Smooth muscle cell (in vitro differentiated cells): Measurements from ENCODE around the gene PRICKLE4. TPM values are rescaled to one million over a fixed set of nuclear protein-coding genes. Genes with fewer than 3 reads are reported as not detected.

Source experiments
- DNase-seq: peaks from one replicate; lab custom pipeline; 2025; ENCODE audit not compliant: unreplicated experiment; lab: John Stamatoyannopoulos, UW
- H2AFZ ChIP-seq: fragments of 200-600 bp; sonication (generic); 2 replicates; pipeline ENCODE4 v1.6.0; 2016; ENCODE audit warnings: antibody characterized with exemption, low read depth, mild to moderate bottlenecking
- H3F3A ChIP-seq: fragments of 200-600 bp; sonication (generic); 2 replicates; pipeline ENCODE4 v1.6.0; 2017; ENCODE audit warnings: antibody characterized with exemption, low read depth
- H3K27ac ChIP-seq: fragments of 200-600 bp; sonication (generic); 2 replicates; pipeline ENCODE4 v1.5.1; 2016; ENCODE audit warnings: low read depth, mild to moderate bottlenecking
- H3K27me3 ChIP-seq: fragments of 200-600 bp; sonication (generic); 2 replicates; pipeline ENCODE4 v1.6.1; 2016; ENCODE audit warnings: low read depth, mild to moderate bottlenecking
- H3K36me3 ChIP-seq: fragments of 200-600 bp; sonication (generic); 2 replicates; pipeline ENCODE4 v1.5.1; 2016; ENCODE audit warnings: low read depth
- H3K4me1 ChIP-seq: fragments of 200-600 bp; sonication (generic); 2 replicates; pipeline ENCODE4 v1.5.1; 2016; ENCODE audit warnings: low read depth
- H3K4me2 ChIP-seq: fragments of 200-600 bp; sonication (generic); 2 replicates; pipeline ENCODE4 v1.6.0; 2016; ENCODE audit warnings: mild to moderate bottlenecking
- H3K4me3 ChIP-seq: fragments of 200-600 bp; sonication (generic); 2 replicates; pipeline ENCODE4 v1.5.1; 2016; ENCODE audit warnings: mild to moderate bottlenecking
- H3K79me2 ChIP-seq: fragments of 200-600 bp; sonication (generic); 2 replicates; pipeline ENCODE4 v1.6.0; 2016; ENCODE audit warnings: low read depth, mild to moderate bottlenecking
- H3K9ac ChIP-seq: fragments of 200-600 bp; sonication (generic); 2 replicates; pipeline ENCODE4 v1.6.0; 2016; ENCODE audit warnings: low read depth
- H3K9me3 ChIP-seq: fragments of 200-600 bp; sonication (generic); replicated peaks from 2 replicates; pipeline ENCODE4 v1.5.1; 2016; ENCODE audit warnings: low read depth
- H4K20me1 ChIP-seq: fragments of 200-600 bp; sonication (generic); 2 replicates; pipeline ENCODE4 v1.6.0; 2016; ENCODE audit warnings: low read depth
- WGBS: methylation state at CpG from one replicate; pipeline ENCODE4 v1.1.7; 2016; ENCODE audit warnings: low lambda C conversion rate; 5-methylcytosine and 5-hydroxymethylcytosine counted together
- polyA plus RNA-seq: library from polyadenylated mRNA; unstranded; fragments of >200 nt; fragmentation: Nextera tagmentation; extraction: Ambion mirVana; gene quantifications from 2 replicates; pipeline ENCODE4 v1.2.1, GENCODE V29; 2016
- total RNA-seq: library from RNA; depleted of rRNA; stranded (reverse); fragments of >200 nt; gene quantifications from 2 replicates; pipeline ENCODE4 v1.2.3, GENCODE V29; 2014
- TF ChIP-seq, protein P1 (sequence below): fragments of 200-600 bp; sonication (generic); IDR thresholded peaks from 2 replicates; pipeline ENCODE4 v1.5.1; 2017; ENCODE audit warnings: borderline replicate concordance, mild to moderate bottlenecking, antibody characterized with exemption; ENCODE audit not compliant: insufficient read depth, poor library complexity, severe bottlenecking

The PRICKLE4 gene
- total and polyA plus RNA-seq, 2 experiments from 2014 or later: 2.0 TPM; not detected in 1

DNA sequence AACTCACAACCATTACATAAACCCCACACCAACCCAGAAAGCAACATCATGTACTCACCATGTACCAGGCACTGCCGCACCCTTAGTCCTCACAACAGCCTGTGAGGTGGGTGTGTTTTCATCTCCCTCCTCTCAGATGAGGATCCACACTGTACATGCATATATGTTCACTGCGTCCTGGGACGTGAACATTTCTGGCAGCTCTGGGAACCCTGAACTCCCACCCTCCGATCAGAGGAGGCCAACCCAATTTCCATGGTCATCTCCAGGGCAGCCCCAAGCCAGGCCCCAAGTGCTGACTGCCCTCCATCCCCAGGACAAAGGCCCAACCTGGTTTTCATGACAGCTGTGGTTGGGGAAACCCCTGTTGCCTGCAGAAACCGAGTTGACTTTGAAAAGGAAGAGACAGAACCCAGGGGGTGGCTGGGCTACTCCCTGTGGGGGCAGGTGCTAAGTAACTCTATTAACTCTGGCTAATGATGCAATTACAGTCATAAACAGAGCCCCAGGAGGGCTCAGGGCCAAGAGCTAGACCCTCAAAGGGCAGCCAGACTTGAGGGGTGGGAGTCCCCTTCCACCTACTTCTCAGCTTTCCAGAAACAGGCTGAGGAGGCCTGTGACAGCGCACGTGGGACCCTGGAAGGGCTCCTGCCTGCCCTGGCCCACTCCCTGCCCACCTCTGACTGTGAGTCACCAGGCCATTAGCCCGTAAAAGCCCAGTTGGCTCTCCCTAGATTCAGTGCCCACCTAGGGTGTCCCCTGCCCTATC is 47.8 kb upstream of the PRICKLE4 start:
- Histone ChIP-seq H3K27me3 (no peaks in the 10 kb centered on the region), H3K9me3 (no peaks in the 10 kb centered on the region), H3K4me2 (peak overlapping the region; percentile 89), H3K36me3 (no peaks in the 10 kb centered on the region), H3K79me2 (peaks cover 21% of the 10 kb centered on the region), H3K4me3 (peak overlapping the region; percentile 86), H3K4me1 (peaks cover 18% of the 10 kb centered on the region), H2AFZ (no peak overlapping the region), H3F3A (peaks cover 9% of the 10 kb centered on the region), H3K27ac (peak overlapping the region; percentile 58), H3K9ac (no peak overlapping the region), H4K20me1 (peaks cover 15% of the 10 kb centered on the region)
- TF ChIP-seq, protein P1, sequence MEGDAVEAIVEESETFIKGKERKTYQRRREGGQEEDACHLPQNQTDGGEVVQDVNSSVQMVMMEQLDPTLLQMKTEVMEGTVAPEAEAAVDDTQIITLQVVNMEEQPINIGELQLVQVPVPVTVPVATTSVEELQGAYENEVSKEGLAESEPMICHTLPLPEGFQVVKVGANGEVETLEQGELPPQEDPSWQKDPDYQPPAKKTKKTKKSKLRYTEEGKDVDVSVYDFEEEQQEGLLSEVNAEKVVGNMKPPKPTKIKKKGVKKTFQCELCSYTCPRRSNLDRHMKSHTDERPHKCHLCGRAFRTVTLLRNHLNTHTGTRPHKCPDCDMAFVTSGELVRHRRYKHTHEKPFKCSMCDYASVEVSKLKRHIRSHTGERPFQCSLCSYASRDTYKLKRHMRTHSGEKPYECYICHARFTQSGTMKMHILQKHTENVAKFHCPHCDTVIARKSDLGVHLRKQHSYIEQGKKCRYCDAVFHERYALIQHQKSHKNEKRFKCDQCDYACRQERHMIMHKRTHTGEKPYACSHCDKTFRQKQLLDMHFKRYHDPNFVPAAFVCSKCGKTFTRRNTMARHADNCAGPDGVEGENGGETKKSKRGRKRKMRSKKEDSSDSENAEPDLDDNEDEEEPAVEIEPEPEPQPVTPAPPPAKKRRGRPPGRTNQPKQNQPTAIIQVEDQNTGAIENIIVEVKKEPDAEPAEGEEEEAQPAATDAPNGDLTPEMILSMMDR: no peak
- DNase-seq: no peak
- WGBS: 57% methylated on average over 8 of the region's 8 CpGs

DNA sequence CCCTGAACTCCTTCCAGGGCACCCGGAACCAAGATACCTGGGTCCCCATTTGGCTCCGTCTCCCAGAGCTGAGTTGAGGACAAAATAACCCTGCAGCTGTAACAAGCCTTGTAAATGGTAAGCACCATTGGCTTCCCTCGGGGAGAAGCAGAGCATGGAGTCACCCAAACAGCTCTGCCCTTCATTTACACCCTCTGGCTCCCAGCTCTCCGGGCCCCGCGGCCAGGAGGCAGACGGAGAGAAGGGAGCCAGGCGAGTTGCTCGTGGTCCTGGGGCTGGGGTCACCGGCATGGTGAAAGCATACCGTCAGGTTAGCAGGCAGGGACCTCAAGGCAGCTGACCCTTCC is 47.2 kb upstream of the PRICKLE4 start:
- H3K9ac ChIP-seq: no peak overlapping the region
- TF ChIP-seq, protein P1: no peak
- no peak overlapping the region for H2AFZ ChIP-seq

DNA sequence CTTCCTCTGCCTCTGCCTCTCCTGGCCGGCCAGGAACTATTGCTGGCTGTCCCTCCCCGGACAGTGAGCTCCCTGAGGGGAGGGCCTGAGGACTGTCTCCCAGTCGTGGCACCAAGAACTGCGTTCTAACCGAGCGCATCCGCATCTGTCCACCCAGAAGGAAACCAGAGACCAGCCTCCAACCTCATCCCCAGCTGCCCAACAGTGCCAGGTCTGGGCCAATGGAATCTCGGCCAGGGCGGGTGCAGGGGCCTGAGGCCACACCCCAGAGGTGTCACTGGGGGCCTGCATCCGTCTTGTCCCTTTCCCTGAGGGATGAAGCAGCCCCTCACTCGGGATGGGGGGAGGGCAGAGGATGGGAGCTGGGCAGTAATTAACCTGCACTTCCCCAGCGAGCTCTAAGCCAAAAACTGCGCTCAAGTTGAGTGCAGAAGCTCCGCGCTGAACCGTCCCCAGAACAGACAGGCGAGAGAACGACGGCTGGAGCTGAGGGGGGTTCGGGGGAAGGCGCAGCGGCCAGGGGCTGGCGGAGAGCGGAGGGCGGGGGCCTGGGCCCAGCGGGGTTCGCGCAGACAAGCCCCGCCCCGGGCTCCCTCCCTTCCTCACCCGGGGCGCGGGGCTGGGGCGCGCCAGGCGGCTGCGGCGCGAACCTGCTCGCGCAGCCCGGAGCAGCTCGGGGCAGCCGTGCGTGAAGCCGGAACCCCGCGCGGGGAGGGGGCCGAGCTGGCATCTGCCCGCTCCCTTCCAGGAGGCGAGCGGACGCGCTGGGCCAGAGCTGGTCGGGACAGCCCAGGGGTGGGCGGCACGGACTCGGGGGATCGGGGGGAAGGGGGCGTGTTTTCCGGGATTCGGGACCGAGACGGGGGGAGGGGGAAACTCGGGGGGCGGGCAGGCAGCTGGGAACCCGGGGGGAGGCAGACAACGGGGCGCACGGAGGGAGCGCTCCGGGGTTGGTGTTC is 46.6 kb upstream of the PRICKLE4 start:
- no peak overlapping the region for H3K9ac ChIP-seq
- H3K4me2 ChIP-seq: peak overlapping the region; percentile 89
- H3K36me3 ChIP-seq: no peaks in the 10 kb centered on the region
- H3K27me3 ChIP-seq: no peaks in the 10 kb centered on the region
- peaks cover 15% of the 10 kb centered on the region for H4K20me1 ChIP-seq
- peaks cover 9% of the 10 kb centered on the region for H3F3A ChIP-seq
- H3K79me2 ChIP-seq: peaks cover 19% of the 10 kb centered on the region
- peak overlapping the region; percentile 91 for H2AFZ ChIP-seq
- 1% methylated on average over 26 of the region's 73 CpGs for WGBS
- H3K4me1 ChIP-seq: peaks cover 18% of the 10 kb centered on the region
- peak; percentile 78 for DNase-seq
- TF ChIP-seq, protein P1: no peak
- peak overlapping the region; percentile 58 for H3K27ac ChIP-seq
- peak overlapping the region; percentile 86 for H3K4me3 ChIP-seq
- no peaks in the 10 kb centered on the region for H3K9me3 ChIP-seq

More for the DNA sequence above, 47.2 kb upstream of the PRICKLE4 start:
- WGBS: 27% methylated on average over 11 of the region's 11 CpGs
- Histone ChIP-seq H3K4me2 (peak overlapping the region; percentile 89), H3K27me3 (no peaks in the 10 kb centered on the region), H4K20me1 (peaks cover 15% of the 10 kb centered on the region), H3K27ac (peak overlapping the region; percentile 58), H3K9me3 (no peaks in the 10 kb centered on the region), H3F3A (peaks cover 9% of the 10 kb centered on the region), H3K4me1 (peaks cover 18% of the 10 kb centered on the region), H3K36me3 (no peaks in the 10 kb centered on the region), H3K4me3 (peak overlapping the region; percentile 86), H3K79me2 (peaks cover 21% of the 10 kb centered on the region)
- no peak for DNase-seq
